ENCODE data around the gene HK3.

GRCh38 chr5:176879663-176880361, 19.3 kb downstream of the HK3 start:
- TF ChIP-seq RAD21 (IDR thresholded peaks at IDR 0.05) (no peak), RXRA (IDR thresholded peaks at IDR 0.05) (no peak), ZBTB33 (IDR thresholded peaks at IDR 0.05) (no peak), CTCF (IDR thresholded peaks at IDR 0.05; ENCODE audit: low read depth, low read length, missing input control) (no peak), HNF4G (IDR thresholded peaks at IDR 0.05) (no peak), REST (IDR thresholded peaks at IDR 0.05) (no peak), TAF1 (conservative IDR thresholded peaks at IDR 0.05) (no peak), MAX (IDR thresholded peaks at IDR 0.05) (no peak)

Measured in liver (tissue), 3 donors.